ENCODE results near the gene GPER1.

GPER1 gene

DNA sequence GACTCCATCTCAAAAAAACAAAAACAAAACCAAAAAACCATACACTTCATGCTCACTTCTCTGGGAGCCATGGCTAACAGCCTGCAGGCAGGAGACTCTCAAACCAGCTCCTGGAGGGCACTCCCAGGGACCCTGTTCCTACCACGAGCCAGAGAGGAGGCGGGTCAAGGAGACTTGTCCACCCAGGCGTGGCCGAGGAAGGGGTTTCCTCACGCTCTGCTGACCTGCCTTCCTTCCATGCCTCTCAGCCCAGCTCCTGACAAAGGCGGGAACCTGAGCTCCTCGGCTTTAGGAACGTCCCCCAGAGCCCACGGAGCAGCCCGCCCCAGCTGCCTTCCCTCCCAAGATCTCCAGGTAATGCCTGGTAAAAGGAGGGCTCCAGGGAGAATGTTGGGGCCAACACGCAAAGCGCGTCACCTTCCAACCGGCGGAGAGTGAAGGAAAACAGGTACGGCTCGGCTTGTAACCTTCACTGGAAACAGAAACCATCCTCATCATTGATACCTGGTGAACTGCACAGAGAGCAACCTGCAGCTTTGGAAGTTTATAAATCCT is 34.0 kb upstream of the GPER1 start:
- DNase-seq (ENCODE audit: low read depth in 1 of 2, low spot score in 1 of 2) = no peak

DNA sequence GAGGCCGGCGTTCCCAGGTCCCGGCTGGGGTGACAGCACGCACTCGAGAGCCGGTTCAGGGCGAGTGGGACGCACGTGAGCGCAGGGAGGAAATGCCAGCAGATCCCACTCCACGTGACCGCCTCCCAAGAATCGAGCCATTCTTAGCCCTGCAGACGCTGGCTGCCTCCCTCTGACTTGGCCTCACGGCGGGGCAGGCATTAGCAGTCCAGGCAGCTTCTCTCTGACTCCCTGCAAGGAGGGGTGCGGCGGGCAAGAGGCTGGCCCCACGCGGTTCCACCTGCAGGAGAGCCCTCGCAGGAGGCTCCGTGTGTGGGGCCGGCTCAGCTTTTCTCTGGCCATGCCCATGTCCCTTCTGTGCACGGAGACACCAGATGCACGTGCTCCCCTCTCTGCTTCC is 33.5 kb upstream of the GPER1 start:
- no peak for DNase-seq (ENCODE audit: low read depth in 1 of 2, low spot score in 1 of 2)

DNA sequence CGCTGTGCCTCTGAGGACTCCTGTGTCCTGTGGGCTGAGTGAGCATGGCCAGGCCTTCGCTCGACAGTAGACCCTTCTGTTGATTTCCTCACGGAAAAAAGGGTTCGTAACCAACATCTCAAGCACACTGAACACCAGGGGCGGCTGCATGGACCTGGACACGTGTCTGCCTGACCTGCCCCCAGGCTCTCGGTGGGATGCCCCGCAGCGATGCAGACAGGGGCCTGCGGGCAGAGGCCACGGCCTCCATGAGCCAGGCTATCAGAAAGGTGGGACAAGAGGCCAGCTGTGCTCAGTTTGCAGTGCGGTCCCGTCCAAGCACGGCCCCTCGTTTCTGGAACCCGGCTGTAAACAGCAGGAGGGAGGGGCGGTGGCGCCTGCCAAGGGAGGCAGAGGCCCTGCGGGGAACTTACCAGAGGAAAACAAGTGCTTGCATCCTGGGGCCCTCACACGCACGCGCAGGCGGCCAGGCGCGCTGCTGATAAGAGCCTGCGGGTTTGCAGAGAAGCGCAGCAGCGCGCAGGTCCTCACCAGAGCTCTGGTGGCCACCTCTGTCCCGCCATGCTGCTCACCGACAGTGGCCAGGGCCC is 33.0 kb upstream of the GPER1 start:
- DNase-seq (ENCODE audit: low read depth in 1 of 2, low spot score in 1 of 2) = peak in 1 of 2 donors; percentile 19

DNA sequence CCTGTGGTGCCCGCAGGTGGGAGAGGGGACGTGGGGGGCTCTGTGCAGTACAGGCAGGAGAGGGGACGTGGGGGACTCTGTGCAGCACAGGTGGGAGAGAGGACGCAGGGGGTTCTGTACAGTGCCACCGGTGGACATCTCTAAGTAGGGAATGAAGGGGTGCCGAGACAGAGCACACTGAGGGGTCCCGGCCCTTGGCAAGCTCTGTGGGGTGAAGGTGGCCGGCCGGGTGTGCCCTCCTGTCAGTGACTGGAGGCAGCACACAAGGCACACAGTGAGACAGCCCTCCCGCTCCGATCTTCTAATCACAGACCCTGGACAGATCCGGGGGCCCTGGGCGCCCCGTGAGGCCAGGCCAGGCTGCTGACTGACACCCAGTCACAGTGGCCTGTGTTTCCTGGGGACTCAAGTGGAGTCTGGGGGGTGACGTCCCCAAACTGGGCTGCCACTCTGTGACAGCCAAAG is 32.4 kb upstream of the GPER1 start:
- no peak for DNase-seq (ENCODE audit: low read depth in 1 of 2, low spot score in 1 of 2)

DNA sequence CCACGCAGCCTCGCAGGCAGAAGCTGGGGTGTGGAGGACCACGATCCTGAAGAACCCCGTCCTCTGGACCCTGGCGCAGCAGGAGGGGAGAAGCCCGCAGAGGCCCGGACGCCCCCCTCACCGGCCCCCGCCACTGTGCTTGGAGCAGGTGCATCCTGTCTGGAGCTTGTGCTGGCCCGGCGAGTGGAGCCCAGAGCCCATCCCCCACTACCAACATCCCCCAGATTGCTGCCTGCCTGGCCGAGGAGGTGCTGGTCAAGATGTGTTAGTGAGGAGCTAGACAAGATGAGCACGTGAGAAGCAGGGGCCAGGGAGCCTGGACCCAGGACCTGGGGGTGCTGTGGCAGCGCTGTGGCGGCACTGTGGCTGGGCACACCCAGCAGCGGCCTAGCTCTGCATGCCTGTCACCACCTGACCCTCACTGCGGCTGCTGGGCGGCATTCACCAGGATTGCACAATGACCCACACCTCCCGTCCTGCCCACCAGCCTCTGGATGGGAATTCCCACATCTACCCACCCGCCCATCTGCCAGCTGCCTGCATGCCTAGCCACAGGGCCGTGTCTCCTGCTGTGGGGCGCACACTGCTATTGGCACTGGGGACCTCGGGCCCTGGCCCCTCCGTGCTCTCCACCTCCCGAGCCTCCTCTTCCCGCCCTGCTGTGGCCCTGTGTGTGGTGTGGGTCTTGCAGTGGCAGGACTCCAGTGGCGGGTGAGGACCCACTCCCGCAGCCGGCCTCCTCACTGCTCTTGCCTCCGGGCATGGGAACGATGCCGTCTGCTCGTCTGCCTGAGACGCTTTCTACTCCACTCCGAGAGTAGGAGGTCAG is 31.7 kb upstream of the GPER1 start:
- DNase-seq (ENCODE audit: low read depth in 1 of 2, low spot score in 1 of 2) = no peak

DNA sequence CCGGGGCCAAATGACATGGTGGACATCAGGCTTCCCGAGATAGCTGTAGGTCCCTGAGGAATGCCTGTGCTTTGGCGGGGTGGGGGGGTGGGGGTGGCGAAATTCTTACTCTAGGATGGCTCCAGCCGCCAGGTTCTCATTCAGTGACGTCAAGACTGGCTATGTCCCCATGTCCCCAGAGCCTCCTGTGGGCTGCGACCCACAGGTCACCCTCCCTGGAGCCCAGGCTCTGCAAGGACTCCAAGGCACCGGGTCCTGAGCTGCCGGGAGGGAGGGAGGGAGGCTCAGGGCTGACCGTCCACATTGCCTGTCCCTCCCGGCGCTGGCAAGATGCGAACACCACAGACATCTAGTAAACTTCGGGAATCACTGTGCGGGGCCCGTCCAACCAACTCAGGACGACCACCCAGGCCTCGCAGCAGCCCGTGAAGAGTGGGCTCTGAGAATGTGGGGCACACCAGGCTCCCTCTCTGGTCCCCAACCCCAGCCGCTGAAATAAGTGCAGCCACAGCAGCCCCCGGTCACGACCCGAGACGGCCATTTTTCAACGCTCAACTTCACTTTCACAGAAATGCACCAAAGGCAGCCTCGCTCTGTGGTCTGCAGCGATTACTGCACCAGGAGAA is 31.0 kb upstream of the GPER1 start:
- DNase-seq (ENCODE audit: low read depth in 1 of 2, low spot score in 1 of 2) = no peak

DNA sequence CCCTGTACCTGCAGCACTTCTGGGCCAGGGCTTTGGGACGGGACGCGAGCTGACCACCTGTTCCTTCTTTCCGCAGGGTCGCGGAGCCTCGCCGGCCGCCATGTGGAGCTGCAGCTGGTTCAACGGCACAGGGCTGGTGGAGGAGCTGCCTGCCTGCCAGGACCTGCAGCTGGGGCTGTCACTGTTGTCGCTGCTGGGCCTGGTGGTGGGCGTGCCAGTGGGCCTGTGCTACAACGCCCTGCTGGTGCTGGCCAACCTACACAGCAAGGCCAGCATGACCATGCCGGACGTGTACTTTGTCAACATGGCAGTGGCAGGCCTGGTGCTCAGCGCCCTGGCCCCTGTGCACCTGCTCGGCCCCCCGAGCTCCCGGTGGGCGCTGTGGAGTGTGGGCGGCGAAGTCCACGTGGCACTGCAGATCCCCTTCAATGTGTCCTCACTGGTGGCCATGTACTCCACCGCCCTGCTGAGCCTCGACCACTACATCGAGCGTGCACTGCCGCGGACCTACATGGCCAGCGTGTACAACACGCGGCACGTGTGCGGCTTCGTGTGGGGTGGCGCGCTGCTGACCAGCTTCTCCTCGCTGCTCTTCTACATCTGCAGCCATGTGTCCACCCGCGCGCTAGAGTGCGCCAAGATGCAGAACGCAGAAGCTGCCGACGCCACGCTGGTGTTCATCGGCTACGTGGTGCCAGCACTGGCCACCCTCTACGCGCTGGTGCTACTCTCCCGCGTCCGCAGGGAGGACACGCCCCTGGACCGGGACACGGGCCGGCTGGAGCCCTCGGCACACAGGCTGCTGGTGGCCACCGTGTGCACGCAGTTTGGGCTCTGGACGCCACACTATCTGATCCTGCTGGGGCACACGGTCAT is 30.3 kb upstream of the GPER1 start:
- DNase-seq (ENCODE audit: low read depth in 1 of 2, low spot score in 1 of 2) = no peak

DNA sequence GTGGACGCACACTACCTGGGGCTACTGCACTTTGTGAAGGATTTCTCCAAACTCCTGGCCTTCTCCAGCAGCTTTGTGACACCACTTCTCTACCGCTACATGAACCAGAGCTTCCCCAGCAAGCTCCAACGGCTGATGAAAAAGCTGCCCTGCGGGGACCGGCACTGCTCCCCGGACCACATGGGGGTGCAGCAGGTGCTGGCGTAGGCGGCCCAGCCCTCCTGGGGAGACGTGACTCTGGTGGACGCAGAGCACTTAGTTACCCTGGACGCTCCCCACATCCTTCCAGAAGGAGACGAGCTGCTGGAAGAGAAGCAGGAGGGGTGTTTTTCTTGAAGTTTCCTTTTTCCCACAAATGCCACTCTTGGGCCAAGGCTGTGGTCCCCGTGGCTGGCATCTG is 29.6 kb upstream of the GPER1 start:
- no peak for DNase-seq (ENCODE audit: low read depth in 1 of 2, low spot score in 1 of 2)

DNA sequence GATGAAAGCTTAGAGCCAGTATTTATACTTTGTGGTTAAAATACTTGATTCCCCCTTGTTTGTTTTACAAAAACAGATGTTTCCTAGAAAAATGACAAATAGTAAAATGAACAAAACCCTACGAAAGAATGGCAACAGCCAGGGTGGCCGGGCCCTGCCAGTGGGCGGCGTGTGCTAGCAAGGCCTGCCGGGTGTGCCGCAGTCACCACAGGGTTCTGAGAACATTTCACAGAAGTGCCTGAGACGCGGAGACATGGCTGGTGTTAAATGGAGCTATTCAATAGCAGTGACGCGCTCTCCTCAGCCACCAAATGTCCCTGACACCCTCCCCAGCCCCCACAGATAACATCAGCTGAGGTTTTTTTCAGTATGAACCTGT is 29.1 kb upstream of the GPER1 start:
- DNase-seq (ENCODE audit: low read depth in 1 of 2, low spot score in 1 of 2) = no peak

DNA sequence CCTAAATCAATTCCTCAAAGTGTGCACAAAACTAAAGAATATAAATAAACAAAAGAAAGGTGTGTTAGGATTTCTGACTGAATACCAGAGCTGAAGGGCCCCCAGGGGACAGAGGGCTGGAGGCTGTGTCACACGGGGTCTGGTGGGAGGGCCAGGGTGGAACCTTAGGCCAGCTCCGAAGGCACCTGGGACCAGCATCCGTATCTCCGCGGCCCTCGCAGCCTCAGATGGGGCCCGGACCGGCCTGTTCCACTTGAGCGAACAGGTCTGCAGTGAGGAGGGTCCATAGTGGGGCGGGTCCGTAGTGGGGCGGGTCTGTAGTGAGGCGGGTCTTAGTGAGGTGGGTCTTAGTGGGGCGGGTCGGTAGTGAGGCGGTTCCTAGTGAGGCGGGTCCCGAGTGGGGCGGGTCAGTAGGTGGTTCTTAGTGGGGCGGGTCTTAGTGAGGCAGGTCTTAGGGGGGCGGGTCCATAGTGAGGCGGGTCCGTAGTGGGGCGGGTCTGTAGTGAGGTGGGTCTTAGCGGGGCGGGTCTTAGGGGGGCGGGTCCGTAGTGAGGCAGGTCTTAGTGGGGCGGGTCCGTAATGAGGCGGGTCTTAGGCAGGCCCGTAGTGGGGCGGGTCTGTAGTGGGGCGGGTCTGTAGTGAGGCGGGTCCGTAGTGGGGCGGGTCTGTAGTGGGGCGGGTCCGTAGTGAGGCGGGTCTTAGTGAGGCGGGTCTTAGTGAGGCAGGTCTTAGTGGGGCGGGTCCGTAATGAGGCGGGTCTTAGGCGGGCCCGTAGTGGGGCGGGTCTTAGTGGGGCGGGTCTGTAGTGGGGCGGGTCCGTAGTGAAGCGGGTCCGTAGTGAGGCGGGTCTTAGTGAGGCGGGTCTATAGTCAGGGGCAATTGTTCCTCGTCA is 28.5 kb upstream of the GPER1 start:
- no peak for DNase-seq (ENCODE audit: low read depth in 1 of 2, low spot score in 1 of 2)

DNA sequence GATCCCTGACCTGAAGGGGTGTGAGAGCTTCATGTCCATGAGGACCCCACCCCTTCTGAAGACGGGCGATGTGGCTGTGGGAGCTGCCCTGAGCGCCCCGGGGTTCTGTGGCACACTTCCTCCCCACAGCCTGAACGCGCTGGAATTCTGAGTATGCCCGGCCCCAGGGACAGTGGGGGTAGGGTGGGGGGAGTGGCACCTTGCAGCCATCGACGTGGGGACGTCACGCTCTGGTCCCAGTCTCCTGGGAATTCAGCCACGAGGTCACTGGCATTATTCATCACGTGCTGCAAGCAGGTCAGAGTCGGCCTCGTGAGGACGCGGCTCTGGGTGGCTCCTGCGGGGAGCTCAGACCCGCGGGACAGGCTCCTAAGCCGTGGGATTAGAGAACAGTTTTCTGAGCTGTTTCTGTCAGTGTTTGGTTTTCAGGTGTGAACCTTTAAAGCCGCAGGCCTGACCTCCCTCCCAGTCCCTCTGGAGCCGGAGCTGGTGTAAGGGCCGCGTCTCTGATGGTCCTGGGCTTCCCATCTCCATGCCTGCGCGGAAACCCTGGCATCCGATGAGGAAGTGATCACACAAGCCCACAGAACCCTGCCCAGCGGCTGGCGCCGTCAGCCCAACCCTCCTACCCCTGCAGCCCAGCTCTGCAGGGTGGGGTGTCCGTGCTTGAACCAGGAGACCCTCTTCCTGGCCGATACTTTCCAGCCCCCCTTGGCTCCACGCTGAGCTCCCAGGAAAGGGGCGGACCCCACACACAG is 27.4 kb upstream of the GPER1 start:
- no peak for DNase-seq (ENCODE audit: low read depth in 1 of 2, low spot score in 1 of 2)

DNA sequence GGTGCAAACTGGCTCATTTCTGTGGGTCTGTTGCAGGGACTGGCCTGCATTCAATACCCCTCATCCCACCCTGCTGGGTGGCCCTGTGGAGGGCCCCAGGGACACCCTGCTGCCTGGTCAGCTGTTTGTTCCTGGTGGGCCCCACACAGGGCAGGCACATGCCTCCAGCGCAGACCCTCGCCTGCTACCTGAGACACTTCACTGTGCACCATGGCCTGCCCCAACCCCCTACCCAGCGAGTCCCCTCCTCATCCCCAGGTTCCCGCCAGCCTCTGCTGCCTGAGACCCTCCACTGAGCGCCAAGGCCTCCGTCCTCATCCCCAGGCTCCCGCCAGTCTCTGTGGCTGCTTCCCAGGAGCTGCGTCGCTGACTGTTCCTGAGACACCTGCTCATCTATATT is 26.7 kb upstream of the GPER1 start:
- no peak for DNase-seq (ENCODE audit: low read depth in 1 of 2, low spot score in 1 of 2)

DNA sequence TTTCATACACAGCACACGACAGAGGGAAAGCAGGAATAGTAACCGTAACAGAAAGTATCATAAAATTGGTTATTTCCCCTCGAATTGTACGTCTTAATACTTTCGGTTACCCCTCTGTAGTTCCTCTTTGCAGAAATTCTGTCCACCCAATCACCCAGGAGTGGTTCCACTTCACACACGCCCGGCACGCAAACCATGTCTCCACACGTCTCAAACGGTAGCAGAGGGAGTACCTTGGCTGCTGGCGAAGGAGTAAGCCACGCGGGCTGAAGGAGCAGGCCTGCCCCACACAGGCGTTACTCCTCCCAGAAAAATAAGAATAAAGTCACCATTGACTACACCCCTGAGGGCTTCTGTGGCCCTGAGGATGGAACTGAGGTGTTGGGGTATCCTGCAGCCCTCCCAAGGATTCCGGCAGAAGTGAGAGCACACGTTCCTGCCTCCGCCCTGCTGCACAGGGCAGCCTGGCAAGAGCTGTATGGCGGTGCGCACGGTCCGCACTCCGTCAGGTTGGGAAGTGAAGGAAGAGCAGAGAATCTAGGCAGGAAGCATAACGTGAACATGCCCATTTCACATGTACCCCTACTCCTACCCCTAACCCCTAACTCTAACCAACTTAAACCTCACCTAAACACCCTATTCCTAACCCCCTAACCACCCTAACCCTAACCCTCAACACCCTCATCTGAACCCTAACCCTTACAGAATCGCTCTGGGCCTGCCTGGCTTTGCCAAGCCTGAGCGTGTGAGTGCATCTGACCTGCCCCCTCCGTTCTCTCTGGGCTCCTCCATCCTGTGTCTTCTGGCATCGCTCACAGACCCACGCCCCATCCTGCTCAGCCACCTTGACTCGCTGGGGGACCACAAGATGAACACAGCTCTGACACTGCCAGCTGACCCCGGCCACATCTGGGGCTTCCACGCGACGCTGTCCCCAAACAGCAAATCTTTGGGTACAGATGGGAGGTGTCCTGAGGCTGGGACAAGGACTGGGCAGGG is 25.3 kb upstream of the GPER1 start:
- no peak for DNase-seq (ENCODE audit: low read depth in 1 of 2, low spot score in 1 of 2)

DNA sequence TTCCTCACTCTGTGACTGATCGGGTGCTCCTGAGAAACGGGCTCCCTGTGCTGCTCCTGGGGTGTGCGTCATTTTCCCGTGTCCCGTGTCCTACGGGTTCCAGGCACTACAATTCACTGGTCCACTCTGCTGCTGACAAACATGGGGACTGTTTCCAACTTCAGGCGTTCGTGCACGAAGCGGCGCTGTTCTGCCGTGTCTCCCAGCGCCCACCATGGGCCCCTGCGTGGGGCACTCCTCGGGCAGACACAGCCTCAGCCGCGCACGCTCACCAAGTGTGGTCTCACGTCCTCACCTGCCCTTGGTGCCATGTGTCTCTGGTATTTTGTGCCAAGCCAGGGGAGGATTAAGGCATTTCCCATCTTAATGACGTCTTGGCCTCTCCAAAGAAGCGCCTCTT is 24.6 kb upstream of the GPER1 start:
- DNase-seq (ENCODE audit: low read depth in 1 of 2, low spot score in 1 of 2) = no peak

DNA sequence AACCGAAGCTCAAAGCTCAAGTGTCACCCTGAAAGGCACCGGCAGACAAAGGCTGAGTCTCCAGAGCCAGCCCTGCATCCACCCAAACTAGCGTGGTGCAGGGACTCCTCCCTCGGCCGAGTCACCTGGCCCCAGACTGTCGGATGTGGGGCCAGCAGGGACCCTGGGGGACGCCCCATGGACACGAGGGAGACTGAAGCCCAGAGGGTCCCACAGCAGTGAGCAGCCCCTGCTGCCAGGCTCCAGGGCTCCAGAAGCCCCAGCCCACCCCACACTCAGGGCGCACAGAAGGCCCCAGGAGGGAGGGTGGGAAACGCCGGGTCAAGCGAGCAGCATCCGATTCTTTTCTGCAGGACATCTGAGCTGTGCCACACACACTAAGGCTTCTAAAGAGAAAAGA is 23.3 kb upstream of the GPER1 start:
- no peak for DNase-seq (ENCODE audit: low read depth in 1 of 2, low spot score in 1 of 2)

DNA sequence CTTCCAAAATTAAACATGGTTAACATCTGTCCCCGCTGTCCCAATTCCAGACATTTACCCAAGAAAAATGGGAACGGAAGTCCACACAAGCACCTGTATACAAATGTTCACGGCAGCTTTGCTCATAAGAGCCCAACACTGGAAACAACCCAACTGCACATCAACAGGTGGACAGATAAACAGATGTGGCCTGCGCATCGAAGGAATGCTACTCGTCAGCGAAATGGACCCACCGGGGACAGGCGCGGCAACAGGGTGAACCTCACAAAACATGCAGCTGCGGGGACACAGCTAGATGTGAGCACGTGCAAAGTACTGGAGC is 22.7 kb upstream of the GPER1 start:
- no peak for DNase-seq (ENCODE audit: low read depth in 1 of 2, low spot score in 1 of 2)

DNA sequence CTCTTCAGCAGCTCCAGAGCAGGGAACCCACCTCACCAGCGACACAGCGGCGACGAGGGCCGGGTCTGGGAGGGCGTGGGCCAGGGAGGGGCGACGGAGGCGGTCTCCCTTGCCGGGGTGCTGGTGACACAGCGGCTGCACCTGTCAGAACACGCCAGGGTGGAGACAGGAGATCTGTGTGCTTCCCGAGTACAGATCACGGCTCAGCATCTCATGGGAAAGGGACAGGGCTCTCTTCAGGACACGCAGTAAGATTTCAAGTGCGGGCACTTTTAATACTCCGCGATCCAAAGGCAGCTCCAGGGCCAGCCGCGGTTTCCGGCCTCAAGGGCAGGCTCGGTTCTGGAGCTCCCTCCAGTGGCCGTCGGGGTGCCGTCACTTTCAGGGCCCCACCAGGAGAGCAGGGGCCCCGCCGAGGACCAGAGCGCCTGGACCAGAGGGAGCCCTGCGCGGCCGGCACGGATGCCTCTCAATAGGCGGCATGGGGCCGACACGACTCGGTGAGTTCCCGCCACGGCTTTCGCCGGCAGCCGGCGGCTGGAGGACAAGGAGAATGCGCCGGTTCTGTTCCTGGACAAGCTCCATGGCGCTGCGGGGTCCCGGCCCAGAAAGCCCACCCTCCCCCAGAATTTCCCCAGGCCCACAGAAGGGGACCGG is 22.2 kb upstream of the GPER1 start:
- peak; percentile 64 to 77 for DNase-seq (ENCODE audit: low read depth in 1 of 2, low spot score in 1 of 2)

DNA sequence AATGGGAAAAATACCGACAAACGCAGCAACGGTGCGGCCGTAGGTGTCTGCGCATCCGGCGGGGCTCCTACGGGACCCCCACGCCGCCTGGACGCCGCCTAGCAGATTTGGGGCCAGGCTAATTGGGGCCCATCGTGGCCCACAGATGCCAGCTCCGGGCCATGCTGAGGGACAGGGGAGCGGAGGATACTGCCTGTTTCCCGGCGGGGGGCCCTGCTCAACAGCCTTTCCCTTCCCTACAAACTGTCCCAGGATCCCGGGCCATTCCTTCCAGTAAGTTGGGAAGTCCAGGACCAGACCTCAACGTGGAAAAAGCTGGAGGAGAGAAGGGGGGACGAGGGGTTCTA is 21.7 kb upstream of the GPER1 start:
- DNase-seq (ENCODE audit: low read depth in 1 of 2, low spot score in 1 of 2) = no peak
